Cardiac muscle cell (in vitro differentiated cells and primary cell): ENCODE measurements around the gene SBNO2. TPM values are rescaled to one million over a fixed set of nuclear protein-coding genes. Genes with fewer than 3 reads are reported as not detected.
A peak's percentile ranks its signal among the peaks of the same experiment; 100 is the strongest.
"Not testable (repeated sequence)": the region's sequence is repeated elsewhere in the genome, so short reads cannot be mapped to it uniquely, and the experiment has no call there.

ENCODE experiments used
- DNase-seq, 2 donors: peaks; one replicate each; pipeline versions ENCODE4 v3.0.0 to v3.0.0-alpha.2; 2010 to 2017; ENCODE audit warnings: low read depth in 1 of 2, low spot score in 1 of 2
- H3K27ac ChIP-seq: fragments of 200-600 bp; sonication (generic); 2 replicates; pipeline ENCODE4 v1.5.1; 2016
- H3K27me3 ChIP-seq: fragments of 200-600 bp; sonication (generic); 2 replicates; pipeline ENCODE4 v1.6.0; 2016; ENCODE audit warnings: control low read depth
- H3K36me3 ChIP-seq: fragments of 200-600 bp; sonication (generic); 2 replicates; pipeline ENCODE4 v1.5.1; 2016; ENCODE audit warnings: control low read depth
- H3K4me1 ChIP-seq: fragments of 200-600 bp; sonication (generic); 2 replicates; pipeline ENCODE4 v1.8.1; 2017; ENCODE audit warnings: low read depth, mild to moderate bottlenecking, mixed run types
- H3K4me3 ChIP-seq: fragments of 200-600 bp; sonication (generic); 2 replicates; pipeline ENCODE4 v1.5.1; 2016; ENCODE audit warnings: mild to moderate bottlenecking
- H3K9me3 ChIP-seq: fragments of 200-600 bp; sonication (generic); 2 replicates; pipeline ENCODE4 v1.5.1; 2017; ENCODE audit warnings: low read depth, mild to moderate bottlenecking, control low read depth
- CTCF ChIP-seq: IDR thresholded peaks from 2 replicates; pipeline ENCODE4 v1.5.1; 2012; ENCODE audit warnings: low read depth, mild to moderate bottlenecking, low read length
- polyA plus RNA-seq: library from polyadenylated mRNA; unstranded; fragments of >200 nt; fragmentation: Nextera tagmentation; extraction: Ambion mirVana; gene quantifications from 2 replicates; pipeline ENCODE4 v1.2.1, GENCODE V29; 2016
- total RNA-seq: library from RNA; depleted of rRNA; stranded (reverse); fragments of >200 nt; gene quantifications from 2 replicates; pipeline ENCODE4 v1.2.3, GENCODE V29; 2016

The SBNO2 gene
- total and polyA plus RNA-seq, 2 experiments from 2014 or later, result 11.8 to 28.5 TPM

DNA sequence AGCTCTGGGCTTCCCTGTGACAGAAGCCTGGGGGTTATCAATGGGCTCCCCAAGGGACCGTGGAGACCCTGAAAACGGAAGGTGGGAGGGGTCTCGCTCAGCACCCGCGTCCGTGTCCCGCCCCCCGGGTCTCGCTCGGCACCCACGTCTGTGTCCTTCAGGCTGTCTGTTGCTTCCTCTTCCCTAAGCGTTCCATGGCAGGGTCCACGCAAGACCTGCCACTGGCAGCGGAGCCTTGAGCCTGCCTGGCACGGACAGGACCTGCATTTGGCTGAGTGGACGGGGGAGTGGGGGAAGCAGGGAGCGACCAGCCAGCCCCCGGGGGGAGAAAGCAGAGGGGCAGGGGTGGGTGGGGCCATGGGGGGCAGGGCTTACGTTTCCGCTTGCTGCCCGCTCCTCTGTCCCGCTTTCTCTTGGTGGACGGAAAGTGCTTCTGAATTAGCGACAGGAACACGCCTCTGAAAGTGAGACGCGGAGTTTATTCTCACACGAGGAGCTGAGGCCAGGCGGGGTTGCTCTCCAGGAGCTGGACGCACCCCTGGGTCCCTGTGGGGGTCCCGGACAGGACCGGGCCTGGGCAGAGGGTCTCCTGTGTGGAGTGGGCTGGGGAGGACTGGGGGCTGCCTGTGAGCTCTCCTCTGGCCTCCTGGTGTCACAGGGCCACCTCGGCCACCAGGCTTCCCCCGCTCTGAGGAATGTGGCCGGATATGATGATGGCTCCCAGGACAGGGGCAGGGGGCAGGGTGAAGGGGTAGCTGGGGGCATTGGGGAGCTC, 58.2 kb downstream of the SBNO2 start:
- H3K27me3 ChIP-seq, result no peaks in the 10 kb centered on the region
- no peaks in the 10 kb centered on the region for H3K9me3 ChIP-seq
- peaks cover 2% of the 10 kb centered on the region for H3K36me3 ChIP-seq
- DNase-seq, result no peak
- H3K4me3 ChIP-seq, result no peak overlapping the region
- peak overlapping the region; percentile 23 for H3K27ac ChIP-seq
- H3K4me1 ChIP-seq, result peaks cover 9% of the 10 kb centered on the region
- TF ChIP-seq CTCF, result no peak

- H3K9me3 ChIP-seq, DNase-seq, H3K27me3 ChIP-seq, H3K4me3 ChIP-seq, H3K36me3 ChIP-seq, H3K27ac ChIP-seq, H3K4me1 ChIP-seq: not testable (repeated sequence)
These were observed 59.3 kb downstream of the SBNO2 start for GRCh38 chr19:1114728-1115127.

- no peaks in the 10 kb centered on the region for H3K9me3 ChIP-seq
- H3K27ac ChIP-seq, result peak overlapping the region; percentile 80
- TF ChIP-seq CTCF, result no peak
- no peak overlapping the region for H3K4me3 ChIP-seq
- no peak for DNase-seq
- H3K36me3 ChIP-seq, result peaks cover 2% of the 10 kb centered on the region
- peaks cover 9% of the 10 kb centered on the region for H3K4me1 ChIP-seq
- H3K27me3 ChIP-seq, result no peaks in the 10 kb centered on the region
These were observed 60.0 kb downstream of the SBNO2 start for GRCh38 chr19:1113986-1114483.

- peak overlapping the region; percentile 80 for H3K27ac ChIP-seq
- peak; percentile 97 to 98 for DNase-seq
- TF ChIP-seq CTCF, result peak; percentile 73
- H3K27me3 ChIP-seq, result no peaks in the 10 kb centered on the region
- no peaks in the 10 kb centered on the region for H3K9me3 ChIP-seq
- H3K36me3 ChIP-seq, result peaks cover 2% of the 10 kb centered on the region
- no peak overlapping the region for H3K4me3 ChIP-seq
- peaks cover 9% of the 10 kb centered on the region for H3K4me1 ChIP-seq
These were observed 60.8 kb downstream of the SBNO2 start for GRCh38 chr19:1113030-1113985.

DNA sequence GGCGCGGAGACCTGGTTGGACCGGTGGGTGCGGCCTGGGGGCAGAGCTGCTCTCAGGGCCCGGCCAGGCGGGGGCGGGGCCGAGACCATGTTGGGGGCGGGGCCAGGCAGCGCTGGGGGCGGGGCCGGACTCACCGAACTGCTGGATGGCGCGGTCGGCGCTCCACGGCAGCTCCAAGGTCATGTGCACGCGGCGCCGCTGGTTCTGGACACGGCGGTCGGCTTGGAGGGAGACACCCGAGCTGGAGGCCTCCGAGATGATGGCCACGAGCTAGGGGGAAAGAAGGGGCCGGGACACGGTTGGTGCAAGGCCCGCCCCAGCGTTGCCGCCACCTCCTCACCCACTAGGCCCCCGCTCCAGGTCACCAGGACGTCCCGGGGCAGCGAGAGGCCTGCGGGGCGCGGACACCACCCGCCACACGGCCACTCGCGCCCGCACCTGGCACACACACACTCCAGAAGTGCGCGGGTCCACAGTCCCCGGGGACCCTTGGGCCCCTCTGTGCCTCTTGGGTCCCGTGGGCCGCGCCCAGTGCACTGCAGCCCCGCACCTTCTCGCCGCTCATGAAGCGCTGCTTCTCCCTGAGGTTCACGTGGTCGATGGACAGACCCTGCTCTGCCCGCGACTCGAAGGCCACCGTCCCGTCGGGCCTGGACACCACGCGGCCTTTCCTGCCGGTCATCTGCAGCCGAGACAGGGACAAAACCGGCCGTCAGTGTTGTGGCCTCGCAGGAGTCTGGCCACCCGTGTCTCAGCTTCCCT, 61.6 kb downstream of the SBNO2 start:
- Histone ChIP-seq H3K4me3 (no peak overlapping the region), H3K27me3 (no peaks in the 10 kb centered on the region), H3K9me3 (no peaks in the 10 kb centered on the region), H3K4me1 (peaks cover 9% of the 10 kb centered on the region), H3K27ac (peak overlapping the region; percentile 80), H3K36me3 (peaks cover 2% of the 10 kb centered on the region)
- DNase-seq, result peak in 1 of 2 donors; percentile 31
- no peak for TF ChIP-seq CTCF
